GM12878 (cell line): ENCODE data around the gene CSMD2. TPM values are rescaled to one million over a fixed set of nuclear protein-coding genes. Genes with fewer than 3 reads are reported as not detected.
A peak's percentile ranks its signal among the peaks of the same experiment; 100 is the strongest.

Experiments used
- ATAC-seq: fragments of 200-7000 bp; cut with Tn5 transposase; 3 replicates; pipeline ENCODE4 v1.9.1; 2020; ENCODE audit warnings: mild to moderate bottlenecking, moderate library complexity
- BruUV-seq: library from RNA; stranded (reverse); fragments of 400-500 nt; replicated peaks from 2 replicates; lab custom pipeline; 2021; lab: Mats Ljungman, UMichigan
- CTCF ChIA-PET: fragments of 300-600 bp; sonication (Branson Sonifier 250); formaldehyde crosslinking; extraction: SDS; loops from one replicate; lab custom pipeline; 2021; ENCODE audit warnings: inconsistent platforms; lab: Yijun Ruan, JAX
- POLR2A ChIA-PET: fragments of 350-600 bp; formaldehyde crosslinking; extraction: SDS; loops from one replicate; lab custom pipeline; 2021; ENCODE audit warnings: inconsistent platforms; lab: Charles Lee
- RAD21 ChIA-PET: fragments of 300-600 bp; sonication (Branson Sonifier 250); formaldehyde crosslinking; loops from one replicate; lab custom pipeline; 2023; ENCODE audit warnings: antibody characterized with exemption; ENCODE audit not compliant: unreplicated experiment; lab: Charles Lee
- SMC1A ChIA-PET: fragments of 300-600 bp; sonication (Branson Sonifier 250); formaldehyde crosslinking; loops from one replicate; lab custom pipeline; 2023; ENCODE audit not compliant: unreplicated experiment, uncharacterized antibody; lab: Charles Lee
- DNase-seq: peaks from one replicate; pipeline ENCODE4 v3.0.0-alpha.2; 2011; ENCODE audit warnings: low read depth, low spot score
- FAIRE-seq: peaks from 3 replicates; lab custom pipeline; 2011; peaks lifted over from hg19 to GRCh38; lab: Jason Lieb, UNC
- H2AFZ ChIP-seq: 2 replicates; pipeline ENCODE4 v1.6.0; 2011; ENCODE audit warnings: low read depth, low read length, control low read depth; ENCODE audit not compliant: control insufficient read depth
- H3K27ac ChIP-seq: 2 replicates; pipeline ENCODE4 v1.5.1; 2011; ENCODE audit warnings: control low read depth; ENCODE audit not compliant: control insufficient read depth, insufficient read depth
- H3K27me3 ChIP-seq, 2 experiments: replicated peaks in 1 of 2; 2 replicates each; pipeline versions ENCODE4 v1.6.0 to v1.6.1; 2011; ENCODE audit warnings: low read length in 1 of 2; ENCODE audit not compliant: control insufficient read depth in 2 of 2, insufficient read depth in 2 of 2
- H3K36me3 ChIP-seq, 2 experiments: 2 replicates each; pipeline ENCODE4 v1.5.1; 2011; ENCODE audit warnings: low read length in 1 of 2; ENCODE audit not compliant: control insufficient read depth in 2 of 2, insufficient read depth in 2 of 2
- H3K4me1 ChIP-seq: 2 replicates; pipeline ENCODE4 v1.6.1; 2011; ENCODE audit warnings: mild to moderate bottlenecking, low read length, moderate library complexity, mixed read lengths; ENCODE audit not compliant: control insufficient read depth, insufficient read depth
- H3K4me2 ChIP-seq: 2 replicates; pipeline ENCODE4 v1.6.0; 2011; ENCODE audit warnings: control low read depth; ENCODE audit not compliant: control insufficient read depth, insufficient read depth
- H3K4me3 ChIP-seq: fragments of 200-600 bp; sonication (generic); 2 replicates; pipeline ENCODE4 v1.5.1; 2016
- H3K79me2 ChIP-seq: 2 replicates; pipeline ENCODE4 v1.6.0; 2011; ENCODE audit warnings: low read length; ENCODE audit not compliant: control insufficient read depth, insufficient read depth
- H3K9ac ChIP-seq: 2 replicates; pipeline ENCODE4 v1.8.0; 2011; ENCODE audit warnings: low read length, control low read depth, mixed read lengths; ENCODE audit not compliant: control insufficient read depth, insufficient read depth
- H3K9me3 ChIP-seq: replicated peaks from 3 replicates; pipeline ENCODE4 v1.5.1; 2011; ENCODE audit warnings: mild to moderate bottlenecking, low read length; ENCODE audit not compliant: control insufficient read depth, insufficient read depth
- H4K20me1 ChIP-seq: 2 replicates; pipeline ENCODE4 v1.6.0; 2011; ENCODE audit not compliant: control insufficient read depth, insufficient read depth
- BCLAF1 ChIP-seq: fragments of 450-650 bp; IDR thresholded peaks from 2 replicates; pipeline ENCODE4 v1.6.1; 2017; ENCODE audit warnings: antibody characterized with exemption, mild to moderate bottlenecking, moderate library complexity
- SREBF1 ChIP-seq: IDR thresholded peaks from 2 replicates; pipeline ENCODE4 v1.6.1; 2012; ENCODE audit warnings: mild to moderate bottlenecking, low read length
- YY1 ChIP-seq: IDR thresholded peaks from 2 replicates; pipeline ENCODE4 v1.6.1; 2011; ENCODE audit warnings: low read depth, mild to moderate bottlenecking, low read length
- ZSCAN29 ChIP-seq: fragments of 450-650 bp; IDR thresholded peaks from 2 replicates; pipeline ENCODE4 v1.6.1; 2017; ENCODE audit warnings: mild to moderate bottlenecking, moderate library complexity
- WGBS: methylation state at CpG from one replicate; pipeline ENCODE4 v1.1.6; 2016; ENCODE audit warnings: low lambda C conversion rate; ENCODE audit not compliant: insufficient replicate concordance, insufficient coverage; ENCODE audit errors: missing lambda C conversion rate; 5-methylcytosine and 5-hydroxymethylcytosine counted together
- in situ Hi-C: fragments of 300-500 bp; cut with MboI; formaldehyde crosslinking; loops from 9 replicates; pipeline ENCODE4 v1.14.3; 2018; ENCODE audit warnings: mixed read lengths
- intact Hi-C: fragments of 100-400 bp; cut with micrococcal nuclease; formaldehyde crosslinking; loops from one replicate; pipeline ENCODE4 v1.14.2; 2022; ENCODE audit not compliant: unreplicated experiment
- polyA plus RNA-seq, 11 experiments: library from polyadenylated mRNA; depleted of rRNA in 4 of 11; unstranded in 6 of 11; stranded (reverse) in 5 of 11; fragments of >200 nt; fragmentation: Nextera tagmentation in 4 of 11; fragmentation: Illumina TruSeq in 1 of 11; extraction: Ambion mirVana in 4 of 11; extraction: Trizol in 1 of 11; gene quantifications; 1 replicate in 1 of 11; 2 replicates in 10 of 11; pipeline versions ENCODE4 v1.2.1 to v1.2.3, GENCODE V29; 2011 to 2016; ENCODE audit warnings: inconsistent platforms in 2 of 11, missing spikeins in 2 of 11, low read depth in 1 of 11
- total RNA-seq, 4 experiments: library from RNA; depleted of rRNA in 3 of 4; stranded (reverse); fragments of >200 nt in 3 of 4; fragmentation: Illumina TruSeq in 1 of 4; extraction: Trizol in 1 of 4; gene quantifications; 2 replicates each; pipeline versions ENCODE4 v1.2.1 to v1.2.3, GENCODE V29; 2013 to 2021
- TF ChIP-seq, protein P1 (sequence below), 3 experiments: IDR thresholded peaks in 2 of 3; conservative IDR thresholded peaks in 1 of 3; 2 replicates each; pipeline ENCODE4 v1.5.1; 2011; ENCODE audit warnings: low read depth in 3 of 3, low read length in 3 of 3, mild to moderate bottlenecking in 3 of 3, control low read depth in 2 of 3, moderate library complexity in 2 of 3, inconsistent platforms in 1 of 3, mixed read lengths in 1 of 3; ENCODE audit not compliant: control insufficient read depth in 2 of 3, insufficient read depth in 1 of 3; ENCODE audit errors: extremely low read depth in 1 of 3

The CSMD2 gene
- total and polyA plus RNA-seq, 10 of the 15 experiments (the other 5 are each of a cell fraction or from before 2014, with no cell fraction given), result under 0.01 TPM; not detected in 9

DNA sequence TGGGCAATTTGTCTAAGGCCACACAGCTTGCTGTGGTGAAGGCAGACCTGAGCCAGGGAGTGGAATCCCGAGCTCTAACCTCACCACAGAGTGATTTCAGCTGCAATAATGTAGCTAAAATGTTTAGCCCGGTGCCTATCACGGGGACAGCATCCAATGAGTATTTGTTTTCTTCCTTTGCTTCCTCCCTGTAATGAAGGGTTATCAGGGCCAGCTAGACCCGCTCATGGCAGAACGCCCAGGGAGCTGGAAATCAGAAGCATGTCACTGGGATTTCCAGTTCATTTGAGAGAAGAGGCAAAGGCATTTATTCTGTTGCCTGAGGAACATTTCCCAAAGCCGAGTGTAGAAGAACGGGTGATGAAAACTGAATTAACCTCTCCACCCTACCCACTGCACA is 509.5 kb downstream of the CSMD2 start (continued):
- TF ChIP-seq BCLAF1, result no peak
- TF ChIP-seq YY1, result no peak

DNA sequence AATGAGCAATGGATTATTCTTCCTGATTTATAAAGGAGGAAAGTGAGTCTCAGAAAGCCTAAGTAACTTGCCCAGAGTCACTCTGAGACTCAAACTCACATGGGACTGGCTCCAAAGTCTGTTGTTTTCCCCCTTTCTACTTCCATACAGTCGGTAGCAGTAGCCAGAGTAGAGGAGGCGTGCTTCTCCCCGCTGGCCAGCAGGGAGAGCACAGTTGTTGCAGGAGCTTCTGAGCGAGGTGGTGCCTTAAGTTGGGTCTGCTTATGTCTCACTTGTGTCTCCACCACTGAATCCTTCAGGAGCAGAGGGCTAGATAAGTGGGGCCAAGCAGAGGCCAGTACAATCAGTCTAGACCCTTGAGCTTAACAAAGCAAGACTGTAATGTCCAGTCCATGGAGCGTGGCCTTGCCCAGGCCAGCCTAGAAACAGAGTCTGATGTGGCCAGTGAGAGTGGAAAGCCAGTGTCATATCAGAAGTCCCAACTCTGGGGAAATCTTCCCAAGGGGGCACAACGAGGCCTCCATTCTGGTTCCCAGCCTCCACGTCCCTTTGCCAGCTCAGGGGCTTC is 510.7 kb downstream of the CSMD2 start:
- WGBS, result 0% methylated on average over 7 of the region's 7 CpGs
- ATAC-seq (no peak), FAIRE-seq (no peak), DNase-seq (no peak)
- ChIA-PET RAD21 (no interaction called here), SMC1A (no interaction called here), POLR2A (no interaction called here), CTCF (interaction anchor here (1.2 kb wide), 1 partner anchor 21 kb away, joined by 6 read pairs; no protein-coding TSS in a partner anchor)
- Histone ChIP-seq H3K9me3 (no peaks in the 10 kb centered on the region), H3K79me2 (no peaks in the 10 kb centered on the region), H3K36me3 (no peaks in the 10 kb centered on the region), H3K27me3 (peaks cover 0 to 3% of the 10 kb centered on the region in 2 experiments; a peak in 1 of 4 replicates), H2AFZ (no peak overlapping the region), H4K20me1 (no peaks in the 10 kb centered on the region), H3K9ac (no peak overlapping the region), H3K4me1 (no peaks in the 10 kb centered on the region), H3K4me2 (no peak overlapping the region), H3K4me3 (no peak overlapping the region), H3K27ac (no peak overlapping the region)
- in situ Hi-C loops (no loop called here), intact Hi-C loops (no loop called here)
- TF ChIP-seq SREBF1 (no peak), ZSCAN29 (no peak)
- TF ChIP-seq, protein P1, sequence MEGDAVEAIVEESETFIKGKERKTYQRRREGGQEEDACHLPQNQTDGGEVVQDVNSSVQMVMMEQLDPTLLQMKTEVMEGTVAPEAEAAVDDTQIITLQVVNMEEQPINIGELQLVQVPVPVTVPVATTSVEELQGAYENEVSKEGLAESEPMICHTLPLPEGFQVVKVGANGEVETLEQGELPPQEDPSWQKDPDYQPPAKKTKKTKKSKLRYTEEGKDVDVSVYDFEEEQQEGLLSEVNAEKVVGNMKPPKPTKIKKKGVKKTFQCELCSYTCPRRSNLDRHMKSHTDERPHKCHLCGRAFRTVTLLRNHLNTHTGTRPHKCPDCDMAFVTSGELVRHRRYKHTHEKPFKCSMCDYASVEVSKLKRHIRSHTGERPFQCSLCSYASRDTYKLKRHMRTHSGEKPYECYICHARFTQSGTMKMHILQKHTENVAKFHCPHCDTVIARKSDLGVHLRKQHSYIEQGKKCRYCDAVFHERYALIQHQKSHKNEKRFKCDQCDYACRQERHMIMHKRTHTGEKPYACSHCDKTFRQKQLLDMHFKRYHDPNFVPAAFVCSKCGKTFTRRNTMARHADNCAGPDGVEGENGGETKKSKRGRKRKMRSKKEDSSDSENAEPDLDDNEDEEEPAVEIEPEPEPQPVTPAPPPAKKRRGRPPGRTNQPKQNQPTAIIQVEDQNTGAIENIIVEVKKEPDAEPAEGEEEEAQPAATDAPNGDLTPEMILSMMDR (IDR thresholded peaks at IDR 0.05 in 2 of 3, conservative IDR thresholded peaks at IDR 0.05 in 1 of 3; ENCODE audit: control insufficient read depth in 2 of 3, extremely low read depth in 1 of 3, insufficient read depth in 1 of 3, low read depth in 3 of 3, low read length in 3 of 3), result peak in 2 of 3 experiments; percentile 10 to 20; a peak in 1 of 6 replicates
- BruUV-seq, result no TSS peak
